Neural progenitor cell (in vitro differentiated cells): ENCODE measurements around the gene CSTF3.

ENCODE experiments used
- EZH2 ChIP-seq: fragments of 200-600 bp; sonication (generic); IDR thresholded peaks from 2 replicates; pipeline ENCODE4 v1.6.1; 2017; ENCODE audit warnings: antibody characterized with exemption, mild to moderate bottlenecking, moderate library complexity
- TF ChIP-seq, protein P1 (sequence below): fragments of 200-600 bp; sonication (generic); IDR thresholded peaks from 2 replicates; pipeline ENCODE4 v1.5.1; 2017; ENCODE audit warnings: antibody characterized with exemption, mild to moderate bottlenecking

DNA sequence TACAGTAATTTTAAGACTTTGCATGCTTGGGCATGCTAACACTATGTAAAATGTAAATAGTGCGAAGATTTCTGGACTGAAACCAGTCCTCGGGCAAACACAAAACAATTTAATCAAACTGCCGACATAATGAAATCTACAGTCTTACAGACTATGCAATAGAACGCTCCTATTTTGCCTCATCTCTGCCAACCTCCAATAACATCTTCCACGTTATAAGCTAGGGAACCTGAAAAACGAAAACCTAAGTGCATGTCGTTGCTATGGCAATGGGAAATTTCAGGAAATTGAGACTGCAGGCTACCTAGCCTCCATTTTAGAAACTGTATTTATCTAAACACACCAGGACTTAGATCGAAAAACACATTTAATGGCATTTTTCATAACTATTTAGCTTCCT is 1.1 kb downstream of the CSTF3 start:
- TF ChIP-seq, protein P1, sequence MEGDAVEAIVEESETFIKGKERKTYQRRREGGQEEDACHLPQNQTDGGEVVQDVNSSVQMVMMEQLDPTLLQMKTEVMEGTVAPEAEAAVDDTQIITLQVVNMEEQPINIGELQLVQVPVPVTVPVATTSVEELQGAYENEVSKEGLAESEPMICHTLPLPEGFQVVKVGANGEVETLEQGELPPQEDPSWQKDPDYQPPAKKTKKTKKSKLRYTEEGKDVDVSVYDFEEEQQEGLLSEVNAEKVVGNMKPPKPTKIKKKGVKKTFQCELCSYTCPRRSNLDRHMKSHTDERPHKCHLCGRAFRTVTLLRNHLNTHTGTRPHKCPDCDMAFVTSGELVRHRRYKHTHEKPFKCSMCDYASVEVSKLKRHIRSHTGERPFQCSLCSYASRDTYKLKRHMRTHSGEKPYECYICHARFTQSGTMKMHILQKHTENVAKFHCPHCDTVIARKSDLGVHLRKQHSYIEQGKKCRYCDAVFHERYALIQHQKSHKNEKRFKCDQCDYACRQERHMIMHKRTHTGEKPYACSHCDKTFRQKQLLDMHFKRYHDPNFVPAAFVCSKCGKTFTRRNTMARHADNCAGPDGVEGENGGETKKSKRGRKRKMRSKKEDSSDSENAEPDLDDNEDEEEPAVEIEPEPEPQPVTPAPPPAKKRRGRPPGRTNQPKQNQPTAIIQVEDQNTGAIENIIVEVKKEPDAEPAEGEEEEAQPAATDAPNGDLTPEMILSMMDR = no peak
- TF ChIP-seq EZH2 = no peak
